GOT3 (cell line): ENCODE results near the gene POU2F3.

Experiments
- DNase-seq: peaks from one replicate; lab custom pipeline; 2025; ENCODE audit warnings: mixed read lengths; lab: John Stamatoyannopoulos, UW

POU2F3 gene

DNA sequence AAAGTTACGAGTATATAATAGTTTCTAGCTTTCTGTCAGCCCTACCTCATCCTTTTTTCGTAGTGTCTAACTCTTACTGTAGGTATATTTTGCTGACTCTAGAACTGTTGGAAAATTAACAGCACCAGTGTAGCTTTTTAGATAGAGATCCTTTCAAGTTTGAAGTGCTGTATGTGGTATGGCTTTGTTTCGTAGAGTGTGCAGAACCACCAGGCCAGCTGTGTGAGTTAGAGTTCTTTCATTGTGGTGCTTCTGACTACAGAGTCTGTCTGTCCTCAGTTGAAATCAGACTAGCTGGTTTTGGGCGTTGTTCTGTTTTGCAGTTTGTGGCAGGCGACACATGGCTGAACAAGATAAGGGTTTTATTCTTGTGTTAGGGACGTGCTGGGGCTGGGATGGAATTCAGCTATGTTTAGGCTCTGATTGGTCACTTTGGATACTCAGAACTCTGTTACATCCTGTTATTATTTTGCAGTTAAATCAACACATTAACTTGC, 99.5 kb downstream of the POU2F3 start:
- DNase-seq = no peak

- DNase-seq = no peak
Measured at GRCh38 chr11:120340529-120340928, 100.6 kb downstream of the POU2F3 start.

GRCh38 chr11:120342226-120342625, 102.3 kb downstream of the POU2F3 start:
- no peak for DNase-seq

DNA sequence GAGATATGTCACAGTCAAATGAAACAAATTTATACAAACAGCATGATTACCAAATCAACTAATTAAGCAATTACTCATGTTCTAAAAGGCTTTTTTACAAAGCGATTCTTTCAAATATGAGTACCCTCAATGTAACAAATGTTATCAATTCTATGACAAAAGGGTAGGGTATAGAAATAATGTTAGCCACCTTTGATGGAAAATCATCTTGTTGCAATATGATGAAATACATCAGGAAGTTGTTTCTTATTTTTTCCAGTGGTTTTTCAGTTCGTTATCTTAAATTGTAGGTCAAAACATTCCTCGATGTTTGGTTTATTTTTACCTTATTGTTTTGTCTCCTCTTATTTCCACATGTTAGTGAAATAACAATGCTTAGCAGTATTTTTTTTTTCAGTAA, 102.7 kb downstream of the POU2F3 start:
- DNase-seq = no peak

- DNase-seq = no peak
Measured at GRCh38 chr11:120343429-120343828, 103.5 kb downstream of the POU2F3 start.

GRCh38 chr11:120344302-120345004, 104.5 kb downstream of the POU2F3 start:
- DNase-seq = no peak

GRCh38 chr11:120346233-120346632, 106.3 kb downstream of the POU2F3 start:
- DNase-seq = no peak

- no peak for DNase-seq
Measured at GRCh38 chr11:120350637-120351036, 110.7 kb downstream of the POU2F3 start.

DNA sequence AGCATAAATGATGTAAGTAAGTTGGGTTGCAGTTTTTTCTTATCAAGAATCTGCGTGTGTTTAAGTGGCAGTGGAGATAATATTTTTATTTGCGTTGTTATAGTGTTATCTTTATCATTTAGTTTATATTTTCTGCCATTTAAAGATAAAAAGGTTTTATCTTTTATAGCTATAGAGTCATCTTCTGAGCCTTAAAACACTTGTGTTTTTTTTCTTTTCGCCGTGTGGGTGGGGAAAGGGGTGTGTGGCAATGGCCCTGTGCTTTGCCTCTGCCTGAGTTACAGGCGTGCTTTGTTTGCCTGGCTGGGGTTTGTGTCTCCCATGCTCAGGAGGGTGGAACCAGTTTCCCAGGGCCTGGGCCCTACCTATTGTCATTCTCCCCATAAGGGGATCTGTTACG, 112.5 kb downstream of the POU2F3 start:
- DNase-seq = no peak

DNA sequence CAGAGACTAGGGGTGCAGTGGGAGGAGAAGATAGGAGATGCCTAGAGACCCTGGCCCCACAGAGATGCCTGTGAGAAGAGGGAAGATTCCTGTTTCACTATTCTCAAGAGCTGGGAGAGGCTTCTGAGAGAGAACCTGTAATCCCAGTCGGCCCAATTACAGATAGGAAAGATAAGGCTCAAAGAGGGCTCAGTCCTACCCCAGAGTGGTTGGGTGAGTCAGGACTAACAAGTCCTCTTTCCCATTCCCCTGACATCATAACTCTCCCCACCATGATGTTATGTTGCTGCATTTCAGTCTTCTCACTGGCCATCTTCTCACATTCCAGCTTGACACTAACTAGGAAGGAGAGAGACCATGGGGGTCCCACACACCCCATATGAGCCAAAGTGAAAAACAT, 114.1 kb downstream of the POU2F3 start:
- no peak for DNase-seq

GRCh38 chr11:120354779-120355178, 114.8 kb downstream of the POU2F3 start:
- no peak for DNase-seq

DNA sequence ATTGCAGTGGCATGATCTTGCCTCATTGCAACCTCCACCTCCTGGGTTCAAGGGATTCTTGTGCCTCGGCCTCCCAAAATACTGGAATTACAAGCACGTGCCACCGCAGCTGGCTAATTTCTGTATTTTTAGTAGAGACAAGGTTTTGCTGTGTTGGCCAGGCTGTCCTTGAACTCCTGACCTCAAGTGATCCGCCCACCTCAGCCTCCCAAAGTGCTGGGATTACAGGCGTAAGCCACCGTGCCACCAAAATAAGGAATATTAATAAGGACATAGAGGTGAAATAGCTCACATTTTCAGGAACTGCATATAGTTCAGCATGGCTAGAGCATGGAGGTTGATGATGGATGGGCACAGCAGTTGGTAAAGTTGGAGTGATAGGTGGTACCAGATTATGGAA, 117.7 kb downstream of the POU2F3 start:
- DNase-seq = no peak

DNA sequence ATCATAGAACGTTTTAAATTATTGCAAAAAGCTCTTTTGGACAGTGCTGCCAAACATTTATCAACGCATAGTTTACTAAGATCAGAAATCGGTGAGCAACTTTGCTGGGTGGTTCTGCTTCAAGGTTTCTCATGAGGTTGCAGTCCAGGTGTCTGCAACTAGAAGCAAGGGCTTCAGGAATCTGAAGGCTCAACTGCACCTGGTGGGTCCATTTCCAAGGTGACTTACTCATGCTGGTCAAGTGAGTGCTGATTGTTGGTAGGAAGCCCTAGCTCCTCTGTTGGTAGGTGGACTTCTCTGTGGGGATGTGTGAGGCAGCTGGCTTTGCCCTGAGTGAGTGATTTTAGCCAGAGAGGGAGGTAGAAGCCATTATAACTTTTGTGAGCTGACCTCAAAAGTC, 118.8 kb downstream of the POU2F3 start:
- no peak for DNase-seq

DNA sequence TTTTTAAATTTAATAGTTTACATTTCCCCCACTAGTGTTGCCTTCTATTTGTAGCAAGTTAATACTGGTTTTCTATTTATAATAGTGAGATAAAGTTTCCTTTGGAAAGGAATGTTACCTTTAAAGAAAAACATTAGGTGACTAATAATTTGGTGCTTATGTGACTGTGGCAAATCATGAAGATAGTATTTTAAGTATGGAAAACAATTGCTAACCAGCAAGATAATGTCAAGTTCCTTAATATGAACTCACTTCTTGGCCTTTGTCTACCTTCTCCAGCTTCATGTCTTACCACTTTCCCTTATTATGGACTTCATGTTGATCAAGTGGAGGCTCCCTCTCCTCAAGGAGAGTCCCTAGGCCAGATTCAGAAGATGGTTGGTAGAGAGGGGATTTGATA, 123.5 kb downstream of the POU2F3 start:
- no peak for DNase-seq

- no peak for DNase-seq
Measured at GRCh38 chr11:120365512-120365911, 125.6 kb downstream of the POU2F3 start.
